GM18861 (cell line): ENCODE measurements around the gene PKP3.

Source experiments
- ATAC-seq: cut with Tn5 transposase; IDR thresholded peaks from one replicate; pipeline ENCODE4 v1.9.1; 2021; ENCODE audit not compliant: unreplicated experiment

PKP3 gene

GRCh38 chr11:443542-444199, 49.7 kb downstream of the PKP3 start:
- no peak for ATAC-seq

- no peak for ATAC-seq
Observed at GRCh38 chr11:444396-445144, 50.6 kb downstream of the PKP3 start.

GRCh38 chr11:445765-446588, 52.0 kb downstream of the PKP3 start:
- no peak for ATAC-seq

- ATAC-seq: no peak
Observed at GRCh38 chr11:446891-447290, 52.9 kb downstream of the PKP3 start.

GRCh38 chr11:447923-448731, 54.1 kb downstream of the PKP3 start:
- peak; percentile 40 for ATAC-seq

GRCh38 chr11:449889-450808, 56.1 kb downstream of the PKP3 start, which contains the start of gene PTDSS2:
TSS of gene PTDSS2 (plus strand) at chr11:450279. CDS start at chr11:450456, 177 bp downstream.
- peak; percentile 65 for ATAC-seq

GRCh38 chr11:450809-451451, 56.9 kb downstream of the PKP3 start:
- no peak for ATAC-seq

GRCh38 chr11:451738-452137, 57.7 kb downstream of the PKP3 start:
- ATAC-seq: no peak

GRCh38 chr11:452203-452744, 58.3 kb downstream of the PKP3 start:
- ATAC-seq: no peak

- no peak for ATAC-seq
Observed at GRCh38 chr11:452916-453527, 59.0 kb downstream of the PKP3 start.

- no peak for ATAC-seq
Observed at GRCh38 chr11:453564-453963, 59.6 kb downstream of the PKP3 start.

GRCh38 chr11:454043-454442, 60.0 kb downstream of the PKP3 start:
- ATAC-seq: no peak
